Osteocyte (in vitro differentiated cells): ENCODE data around the gene ZNF322. TPM values are rescaled to one million over a fixed set of nuclear protein-coding genes. Genes with fewer than 3 reads are reported as not detected.

ENCODE experiments used
- DNase-seq: peaks from one replicate; pipeline ENCODE4 v3.0.0; 2021; ENCODE audit warnings: mixed read lengths; ENCODE audit not compliant: unreplicated experiment; ENCODE audit errors: extremely low spot score
- H3K27ac Mint-ChIP-seq: one replicate; pipeline ENCODE4 v1.8.0; 2021; ENCODE audit warnings: mild to moderate bottlenecking, mixed read lengths; ENCODE audit not compliant: unreplicated experiment
- H3K27me3 Mint-ChIP-seq: one replicate; pipeline ENCODE4 v1.8.0; 2021; ENCODE audit warnings: mixed read lengths; ENCODE audit not compliant: unreplicated experiment
- H3K36me3 Mint-ChIP-seq: one replicate; pipeline ENCODE4 v1.8.0; 2021; ENCODE audit warnings: mixed read lengths; ENCODE audit not compliant: unreplicated experiment
- H3K4me1 Mint-ChIP-seq: one replicate; pipeline ENCODE4 v1.8.0; 2021; ENCODE audit warnings: mixed read lengths; ENCODE audit not compliant: unreplicated experiment
- H3K4me3 Mint-ChIP-seq: one replicate; pipeline ENCODE4 v1.8.0; 2021; ENCODE audit warnings: mild to moderate bottlenecking, moderate library complexity, mixed read lengths; ENCODE audit not compliant: unreplicated experiment
- H3K9me3 Mint-ChIP-seq: one replicate; pipeline ENCODE4 v1.8.0; 2021; ENCODE audit warnings: mixed read lengths; ENCODE audit not compliant: unreplicated experiment
- CTCF ChIP-seq: fragments of 200-600 bp; sonication (generic); IDR thresholded peaks from 2 replicates; pipeline ENCODE4 v1.5.0; 2021; ENCODE audit warnings: antibody characterized with exemption, mild to moderate bottlenecking, moderate library complexity
- total RNA-seq: library from RNA; stranded (reverse); gene quantifications from 2 replicates; pipeline ENCODE4 v1.2.1, GENCODE V29; 2021

ZNF322 gene
- total RNA-seq, 1 donor from 2014 or later = 33.8 TPM

GRCh38 chr6:26604797-26605196 is 54.7 kb downstream of the ZNF322 start:
- Mint-ChIP-seq H3K27me3 (peaks cover 13% of the 10 kb centered on the region), H3K36me3 (peaks cover 3% of the 10 kb centered on the region), H3K9me3 (no peaks in the 10 kb centered on the region), H3K4me1 (peaks cover 4% of the 10 kb centered on the region), H3K4me3 (no peak overlapping the region), H3K27ac (no peak overlapping the region)
- no peak for TF ChIP-seq CTCF
- no peak for DNase-seq

- no peak for TF ChIP-seq CTCF
These were observed 55.5 kb downstream of the ZNF322 start for GRCh38 chr6:26604026-26604425.

GRCh38 chr6:26602262-26602661 is 57.3 kb downstream of the ZNF322 start:
- TF ChIP-seq CTCF = no peak
- no peak for DNase-seq
- H3K9me3 Mint-ChIP-seq = no peaks in the 10 kb centered on the region
- H3K36me3 Mint-ChIP-seq = peaks cover 17% of the 10 kb centered on the region
- H3K27me3 Mint-ChIP-seq = peaks cover 3% of the 10 kb centered on the region
- H3K4me3 Mint-ChIP-seq = no peak overlapping the region
- no peak overlapping the region for H3K27ac Mint-ChIP-seq
- peaks cover 14% of the 10 kb centered on the region for H3K4me1 Mint-ChIP-seq

More at GRCh38 chr6:26604026-26604425, 55.5 kb downstream of the ZNF322 start:
- no peak overlapping the region for H3K4me3 Mint-ChIP-seq
- H3K27me3 Mint-ChIP-seq = peaks cover 5% of the 10 kb centered on the region
- DNase-seq = no peak
- H3K4me1 Mint-ChIP-seq = peaks cover 4% of the 10 kb centered on the region
- peaks cover 10% of the 10 kb centered on the region for H3K36me3 Mint-ChIP-seq
- no peaks in the 10 kb centered on the region for H3K9me3 Mint-ChIP-seq
- no peak overlapping the region for H3K27ac Mint-ChIP-seq

GRCh38 chr6:26600759-26601158 is 58.8 kb downstream of the ZNF322 start:
- TF ChIP-seq CTCF = no peak
- Mint-ChIP-seq H3K4me1 (peaks cover 14% of the 10 kb centered on the region), H3K4me3 (no peak overlapping the region), H3K36me3 (peaks cover 17% of the 10 kb centered on the region), H3K27ac (no peak overlapping the region), H3K9me3 (no peaks in the 10 kb centered on the region), H3K27me3 (no peaks in the 10 kb centered on the region)
- DNase-seq = no peak

- no peaks in the 10 kb centered on the region for H3K9me3 Mint-ChIP-seq
- H3K27me3 Mint-ChIP-seq = peaks cover 3% of the 10 kb centered on the region
- H3K4me1 Mint-ChIP-seq = peaks cover 15% of the 10 kb centered on the region
- no peak overlapping the region for H3K27ac Mint-ChIP-seq
- DNase-seq = no peak
- H3K36me3 Mint-ChIP-seq = peaks cover 17% of the 10 kb centered on the region
- no peak for TF ChIP-seq CTCF
- H3K4me3 Mint-ChIP-seq = no peak overlapping the region
These were observed 60.0 kb downstream of the ZNF322 start for GRCh38 chr6:26599591-26599990.
